SK-MEL-5 (cell line): Measurements from ENCODE around the gene HNF4A. TPM values are rescaled to one million over a fixed set of nuclear protein-coding genes. Genes with fewer than 3 reads are reported as not detected.
A peak's percentile ranks its signal among the peaks of the same experiment; 100 is the strongest.

Source experiments
- DNase-seq: peaks from one replicate; pipeline ENCODE4 v3.0.0-alpha.2; 2016; ENCODE audit warnings: low read depth, low spot score
- in situ Hi-C: cut with HindIII; loops from 2 replicates; pipeline ENCODE4 v1.10.0; 2016; ENCODE audit warnings: low sequenced_read_pairs, high pct_unique_total_duplicates, low pct_unique_long_range_greater_than_20kb
- total RNA-seq: library from RNA; depleted of rRNA; stranded (reverse); fragments of >200 nt; shearing (Covaris generic); gene quantifications from 2 replicates; pipeline ENCODE4 v1.2.3, GENCODE V29; 2014

HNF4A gene
- total RNA-seq, 1 experiment from 2014 or later = 0.05 TPM

GRCh38 chr20:44428174-44429016 is 72.9 kb downstream of the HNF4A start:
- peak; percentile 61 for DNase-seq
- in situ Hi-C loops = no loop called here

- in situ Hi-C loops = no loop called here
- DNase-seq = no peak
Measured at GRCh38 chr20:44429017-44429339, 73.5 kb downstream of the HNF4A start.

- no peak for DNase-seq
- in situ Hi-C loops = no loop called here
Measured at GRCh38 chr20:44429419-44430269, 74.1 kb downstream of the HNF4A start.

GRCh38 chr20:44430270-44431065 is 75.0 kb downstream of the HNF4A start:
- no peak for DNase-seq
- in situ Hi-C loops = no loop called here

DNA sequence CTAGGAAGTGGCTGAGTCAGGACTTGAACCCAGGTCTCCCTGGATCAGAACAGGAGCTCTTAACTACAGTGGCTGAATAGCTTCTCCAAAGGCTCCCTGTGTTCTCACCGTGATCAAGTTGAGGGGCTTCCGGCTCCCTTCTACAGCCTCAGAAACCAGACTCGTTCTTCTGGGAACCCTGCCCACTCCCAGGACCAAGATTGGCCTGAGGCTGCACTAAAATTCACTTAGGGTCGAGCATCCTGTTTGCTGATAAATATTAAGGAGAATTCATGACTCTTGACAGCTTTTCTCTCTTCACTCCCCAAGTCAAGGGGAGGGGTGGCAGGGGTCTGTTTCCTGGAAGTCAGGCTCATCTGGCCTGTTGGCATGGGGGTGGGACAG is 75.6 kb downstream of the HNF4A start:
- in situ Hi-C loops = no loop called here
- DNase-seq = no peak

DNA sequence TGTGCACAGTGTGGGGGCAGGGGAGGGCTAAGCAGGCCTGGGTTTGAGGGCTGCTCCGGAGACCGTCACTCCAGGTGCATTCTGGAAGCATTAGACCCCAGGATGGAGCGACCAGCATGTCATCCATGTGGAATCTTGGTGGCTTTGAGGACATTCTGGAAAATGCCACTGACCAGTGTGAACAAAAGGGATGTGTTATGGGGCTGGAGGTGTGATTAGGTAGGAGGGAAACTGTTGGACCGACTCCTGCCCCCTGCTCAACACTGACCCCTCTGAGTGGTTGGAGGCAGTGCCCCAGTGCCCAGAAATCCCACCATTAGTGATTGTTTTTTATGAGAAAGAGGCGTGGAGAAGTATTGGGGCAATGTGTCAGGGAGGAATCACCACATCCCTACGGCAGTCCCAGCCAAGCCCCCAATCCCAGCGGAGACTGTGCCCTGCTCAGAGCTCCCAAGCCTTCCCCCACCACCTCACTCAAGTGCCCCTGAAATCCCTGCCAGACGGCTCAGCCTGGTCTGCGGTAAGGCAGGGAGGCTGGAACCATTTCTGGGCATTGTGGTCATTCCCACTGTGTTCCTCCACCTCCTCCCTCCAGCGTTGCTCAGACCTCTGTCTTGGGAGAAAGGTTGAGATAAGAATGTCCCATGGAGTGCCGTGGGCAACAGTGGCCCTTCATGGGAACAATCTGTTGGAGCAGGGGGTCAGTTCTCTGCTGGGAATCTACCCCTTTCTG is 76.2 kb downstream of the HNF4A start:
- DNase-seq = no peak
- in situ Hi-C loops = no loop called here

DNA sequence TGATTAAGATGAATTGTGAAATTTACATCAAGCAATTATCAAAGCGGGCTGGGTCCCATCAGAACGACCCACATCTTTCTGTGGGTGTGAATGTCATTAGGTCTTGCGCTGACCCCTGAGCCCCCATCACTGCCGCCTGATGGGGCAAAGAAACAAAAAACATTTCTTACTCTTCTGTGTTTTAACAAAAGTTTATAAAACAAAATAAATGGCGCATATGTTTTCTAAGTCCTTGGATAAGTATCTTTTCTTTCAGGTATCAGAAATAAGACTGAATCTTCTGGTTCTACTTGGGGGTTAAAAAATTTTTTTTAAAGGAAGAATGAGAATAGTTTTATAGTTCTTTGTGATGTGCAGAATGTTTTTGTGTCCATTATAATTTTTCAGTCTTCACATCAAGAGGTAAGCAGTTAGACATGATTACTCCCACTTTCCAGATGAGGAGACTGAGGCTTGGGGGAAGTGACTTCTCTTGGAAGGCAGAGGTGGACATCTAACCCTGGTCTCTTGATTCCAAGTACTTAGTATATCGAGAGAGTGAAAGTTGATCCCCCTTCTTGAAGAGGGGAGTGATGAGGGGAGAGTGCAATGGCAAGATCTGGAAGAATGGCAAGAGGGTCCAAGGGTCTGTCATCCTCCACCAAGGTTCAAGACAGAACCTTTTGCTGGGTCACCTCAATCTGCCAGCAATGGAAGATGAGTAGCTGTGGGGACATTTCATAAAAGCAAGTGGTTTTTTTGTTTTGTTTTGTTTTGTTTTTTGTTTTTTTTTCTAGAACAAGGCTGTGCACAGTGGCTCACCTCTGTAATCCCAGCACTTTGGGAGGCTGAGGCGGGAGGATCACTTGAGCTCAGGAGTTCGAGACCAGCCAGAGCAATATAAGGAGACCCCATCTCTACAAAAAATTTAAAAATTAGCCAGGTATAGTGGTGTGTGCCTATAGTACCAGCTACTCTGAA is 77.4 kb downstream of the HNF4A start:
- no peak for DNase-seq
- in situ Hi-C loops = no loop called here

GRCh38 chr20:44433751-44434538 is 78.4 kb downstream of the HNF4A start:
- no peak for DNase-seq
- in situ Hi-C loops = no loop called here

DNA sequence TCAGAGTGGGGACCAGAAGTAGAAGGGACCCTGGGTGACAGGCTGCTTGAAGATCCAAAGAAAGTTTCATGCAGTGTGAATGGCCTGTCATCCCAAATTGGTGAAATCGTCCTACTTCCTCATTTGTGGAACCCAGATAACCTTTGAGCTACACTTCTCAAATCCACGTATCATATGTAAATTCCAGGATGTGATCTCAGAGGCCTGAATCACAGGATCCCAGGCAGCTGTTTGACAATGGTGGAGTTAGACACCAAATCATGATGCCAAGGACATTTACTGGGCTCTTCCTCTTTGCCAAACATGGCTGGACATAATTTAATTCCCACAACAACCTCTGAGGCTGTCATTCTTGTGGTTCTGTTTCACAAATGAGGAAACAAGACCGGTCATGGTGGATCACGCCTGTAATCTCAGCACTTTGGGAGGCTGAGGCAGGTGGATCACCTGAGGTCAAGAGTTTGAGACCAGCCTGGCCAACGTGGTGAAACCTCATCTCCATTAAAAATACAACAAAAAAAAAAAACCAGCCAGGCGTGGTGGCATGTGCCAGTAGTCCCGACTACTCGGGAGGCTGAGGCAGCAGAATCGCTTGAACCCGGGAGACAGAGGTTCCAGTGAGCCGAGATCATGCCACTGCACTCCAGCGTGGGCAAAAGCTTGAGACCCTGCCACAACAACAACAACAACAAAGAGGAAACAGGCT is 80.3 kb downstream of the HNF4A start:
- in situ Hi-C loops = no loop called here
- no peak for DNase-seq

GRCh38 chr20:44436393-44436792 is 80.9 kb downstream of the HNF4A start:
- DNase-seq = no peak
- in situ Hi-C loops = no loop called here

DNA sequence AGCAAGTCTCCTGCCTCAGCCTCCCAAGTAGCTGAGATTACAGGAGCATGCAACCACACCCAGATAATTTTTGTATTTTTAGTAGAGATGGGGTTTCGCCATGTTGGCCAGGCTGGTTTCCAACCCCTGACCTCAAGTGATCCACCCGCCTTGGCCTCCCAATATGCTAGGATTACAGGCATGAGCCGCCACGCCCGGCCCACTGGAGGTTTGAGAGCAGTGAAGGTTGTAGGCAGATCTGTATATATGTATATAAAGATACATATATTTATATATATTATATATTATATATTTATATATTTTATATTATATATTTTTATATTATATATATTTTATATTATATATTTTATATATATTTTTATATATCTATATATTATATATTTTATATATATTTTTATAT is 82.0 kb downstream of the HNF4A start:
- no peak for DNase-seq
- in situ Hi-C loops = no loop called here

GRCh38 chr20:44438782-44439181 is 83.3 kb downstream of the HNF4A start:
- in situ Hi-C loops = no loop called here
- DNase-seq = no peak

- no peak for DNase-seq
- in situ Hi-C loops = no loop called here
Measured at GRCh38 chr20:44439318-44439717, 83.8 kb downstream of the HNF4A start.

DNA sequence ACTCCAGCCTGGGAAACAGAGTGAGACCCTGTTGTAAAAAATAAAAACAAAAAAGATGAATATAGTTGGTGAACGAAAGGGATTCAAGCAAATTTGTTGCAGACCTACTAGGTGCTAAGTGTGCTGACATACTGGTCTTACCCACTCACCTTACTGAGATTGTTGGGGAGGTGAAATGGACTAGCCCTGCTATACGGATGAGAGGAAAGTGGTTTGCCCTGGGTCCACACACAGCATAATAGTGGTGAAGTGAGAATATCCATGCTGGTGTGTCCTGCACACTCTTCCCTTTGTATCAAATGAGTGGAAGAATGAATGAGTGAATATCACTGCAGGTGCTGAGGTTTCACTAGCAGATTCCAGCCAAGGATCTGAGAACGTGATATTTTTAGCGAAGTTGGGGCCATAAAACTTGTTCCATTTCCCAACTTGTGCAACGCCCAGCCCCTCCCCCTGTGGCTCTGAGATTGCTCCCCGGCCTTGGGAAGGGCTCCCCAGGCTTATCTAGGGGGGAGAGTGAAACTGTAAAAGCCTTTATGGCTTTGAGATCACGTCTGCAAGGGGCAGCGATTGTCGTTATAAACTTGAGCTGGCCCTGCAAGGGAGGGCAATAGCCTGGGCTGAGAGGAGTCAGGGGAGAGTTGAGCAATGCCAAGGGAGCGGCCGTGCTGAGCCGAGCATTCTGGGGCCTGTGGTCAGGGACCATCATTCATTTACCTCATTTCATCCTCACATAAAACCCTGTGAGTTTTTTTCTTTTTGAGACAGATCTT is 87.0 kb downstream of the HNF4A start:
- DNase-seq = no peak
- in situ Hi-C loops = no loop called here
